DND-41 (cell line): ENCODE measurements around the gene MEMO1.

ENCODE experiments used
- CTCF ChIP-seq: IDR thresholded peaks from 2 replicates; pipeline ENCODE4 v1.5.1; 2012; ENCODE audit warnings: borderline replicate concordance, low read length, moderate library complexity, mild to moderate bottlenecking; ENCODE audit not compliant: poor library complexity, severe bottlenecking; ENCODE audit errors: extremely low read depth
- EZH2 ChIP-seq: IDR thresholded peaks from 3 replicates; pipeline ENCODE4 v1.6.1; 2012; ENCODE audit warnings: borderline replicate concordance, low read depth, mild to moderate bottlenecking, moderate library complexity, low read length, inconsistent platforms; ENCODE audit not compliant: severe bottlenecking

- no peak for TF ChIP-seq EZH2
- no peak for TF ChIP-seq CTCF
These were observed 114.5 kb downstream of the MEMO1 start for GRCh38 chr2:31896293-31896692.
